Stimulated activated CD4-positive, alpha-beta T cell treated with anti-CD3 and anti-CD28 coated beads, Interleukin-4, amount 100 ng/mL, for 1 hour (primary cell): Measurements from ENCODE around the gene NXN.
"Not testable (repeated sequence)": the region's sequence is repeated elsewhere in the genome, so short reads cannot be mapped to it uniquely, and the experiment has no call there.

ENCODE experiments used
- DNase-seq: peaks from one replicate; pipeline ENCODE4 v3.0.0-alpha.2; 2020

NXN gene

DNA sequence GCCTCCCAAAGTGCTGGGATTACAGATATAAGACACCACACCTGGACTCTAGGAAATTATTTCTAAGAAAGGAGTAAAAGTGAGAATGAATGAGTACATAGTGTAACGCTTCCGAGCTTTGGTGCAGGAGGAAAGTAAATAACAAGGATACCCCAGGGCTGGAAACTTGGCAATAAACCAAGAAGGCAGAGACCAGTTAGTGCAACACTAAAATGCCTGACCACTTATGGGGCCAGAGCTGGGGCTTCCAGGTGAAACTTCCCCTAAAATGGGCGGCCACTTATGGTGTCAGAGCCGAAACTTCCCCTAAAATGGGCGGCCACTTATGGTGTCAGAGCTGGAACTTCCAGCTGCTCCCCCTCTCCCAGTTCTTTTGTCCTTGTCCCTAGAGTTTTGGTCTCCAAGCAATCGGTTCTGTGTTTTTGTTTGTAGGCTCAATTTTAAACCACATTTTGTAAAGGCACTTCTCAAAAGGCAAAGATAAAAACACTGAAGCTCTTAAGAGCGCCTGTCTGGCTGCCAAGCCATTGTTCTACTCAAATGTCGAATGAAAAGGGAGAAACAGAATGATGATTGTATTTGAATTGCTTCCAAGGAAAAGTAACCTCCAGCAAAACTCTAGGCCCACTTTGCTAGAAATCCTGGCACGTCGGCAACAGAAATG is 63.9 kb downstream of the NXN start:
- no peak for DNase-seq

DNA sequence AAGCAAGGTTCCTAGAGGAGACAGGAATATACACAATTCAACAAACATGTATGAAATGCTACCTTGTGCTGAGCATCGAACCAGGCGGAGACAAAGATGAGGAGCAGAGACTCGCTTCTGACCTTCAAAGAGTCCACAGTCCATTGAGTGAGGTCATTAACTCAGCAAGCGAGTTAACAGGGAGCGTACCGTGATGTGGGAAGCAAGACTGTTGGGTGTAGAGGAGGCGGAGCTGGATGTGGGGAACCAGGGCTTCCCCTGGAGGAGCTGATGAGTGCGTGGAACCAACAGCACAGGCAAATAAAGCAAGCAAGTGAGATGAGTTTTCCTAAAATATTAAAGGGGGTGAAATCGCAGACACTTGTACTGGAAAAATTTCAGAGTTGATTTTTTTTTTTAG is 65.0 kb downstream of the NXN start:
- DNase-seq = no peak

DNA sequence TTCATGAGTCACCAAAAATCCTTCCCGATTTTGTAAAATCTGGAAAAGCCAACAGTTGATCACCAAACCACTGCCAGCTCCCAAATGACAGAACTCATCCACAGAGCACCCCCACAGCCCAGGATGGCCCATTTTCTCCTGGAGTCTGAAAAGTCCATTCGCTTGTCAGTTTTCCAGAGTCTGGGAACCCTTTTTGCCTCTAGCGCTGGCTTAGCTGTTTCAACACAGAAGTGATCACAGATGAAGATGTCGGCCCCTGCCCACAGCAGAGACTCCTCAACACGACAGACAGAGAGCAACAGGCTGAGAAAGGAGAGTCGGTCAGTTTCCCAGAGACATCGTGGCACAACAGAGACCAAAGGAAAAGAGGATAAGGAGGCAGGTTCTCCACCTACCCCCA is 66.4 kb downstream of the NXN start:
- DNase-seq = no peak

DNA sequence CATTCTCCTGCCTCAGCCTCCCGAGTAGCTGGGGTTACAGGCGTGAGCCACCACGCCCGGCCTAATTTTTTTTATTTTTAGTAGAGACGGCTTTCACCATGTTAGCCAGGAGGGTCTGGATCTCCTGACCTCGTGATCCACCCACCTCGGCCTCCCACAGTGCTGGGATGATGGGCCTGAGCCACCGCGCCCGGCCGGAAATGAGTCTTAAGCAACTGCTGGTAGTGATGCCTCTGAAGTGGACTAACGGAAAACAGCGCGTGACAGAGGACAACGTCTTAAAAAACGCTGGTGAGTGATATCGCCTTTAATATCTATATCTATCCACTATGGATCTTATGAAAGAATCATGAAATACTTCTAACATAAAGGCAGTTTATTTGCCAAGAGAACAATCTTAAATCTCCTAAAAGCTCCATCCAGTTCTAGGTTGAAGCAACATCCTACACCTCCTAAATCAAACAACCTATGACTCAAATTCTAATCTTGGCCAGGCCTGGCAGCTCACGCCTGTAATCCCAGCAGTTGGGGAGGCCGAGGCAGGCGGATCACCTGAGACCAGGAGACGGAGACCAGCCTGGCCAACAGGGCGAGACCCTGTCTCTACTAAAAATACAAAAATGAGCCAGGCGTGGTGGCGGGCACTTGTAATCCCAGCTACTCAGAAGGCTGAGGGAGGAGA is 69.8 kb downstream of the NXN start:
- no peak for DNase-seq

DNA sequence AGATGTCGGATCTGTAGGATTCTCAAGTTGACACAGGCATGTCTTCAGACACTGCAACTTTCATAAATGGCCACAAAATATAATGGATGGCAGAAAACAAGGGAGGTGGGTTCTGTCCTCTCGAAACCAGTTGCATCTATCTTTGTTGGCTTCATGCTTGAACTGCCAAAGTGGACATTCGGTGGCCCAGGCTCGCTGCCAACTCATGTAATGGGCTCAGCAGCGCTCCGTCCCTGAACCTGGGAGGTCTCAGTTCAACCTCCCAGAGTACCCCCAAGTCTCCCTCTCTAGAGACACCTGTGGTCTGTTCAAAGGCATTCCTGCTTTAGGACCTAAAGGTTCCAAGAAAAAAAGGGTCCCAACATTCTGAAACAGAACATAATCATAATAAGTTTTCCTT is 71.9 kb downstream of the NXN start:
- DNase-seq = no peak

DNA sequence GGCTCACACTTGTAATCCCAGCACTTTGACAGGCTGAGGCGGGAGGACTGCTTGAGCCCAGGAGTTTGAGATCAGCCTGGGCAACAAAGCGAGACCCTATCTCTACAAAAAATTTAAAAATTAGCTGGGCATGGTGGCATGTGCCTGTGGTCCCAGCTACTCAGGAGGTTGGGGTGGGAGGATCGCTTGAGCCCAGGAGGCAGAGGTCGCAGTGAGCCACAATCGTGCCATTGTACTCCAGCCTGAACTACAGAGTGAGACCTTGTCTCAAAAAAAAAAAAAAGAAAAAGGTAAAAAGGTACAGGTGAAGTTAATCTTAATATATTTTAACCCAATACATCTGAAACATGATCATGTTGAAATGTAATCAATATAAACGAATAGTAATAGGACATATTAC is 73.9 kb downstream of the NXN start:
- DNase-seq = not testable (repeated sequence)

DNA sequence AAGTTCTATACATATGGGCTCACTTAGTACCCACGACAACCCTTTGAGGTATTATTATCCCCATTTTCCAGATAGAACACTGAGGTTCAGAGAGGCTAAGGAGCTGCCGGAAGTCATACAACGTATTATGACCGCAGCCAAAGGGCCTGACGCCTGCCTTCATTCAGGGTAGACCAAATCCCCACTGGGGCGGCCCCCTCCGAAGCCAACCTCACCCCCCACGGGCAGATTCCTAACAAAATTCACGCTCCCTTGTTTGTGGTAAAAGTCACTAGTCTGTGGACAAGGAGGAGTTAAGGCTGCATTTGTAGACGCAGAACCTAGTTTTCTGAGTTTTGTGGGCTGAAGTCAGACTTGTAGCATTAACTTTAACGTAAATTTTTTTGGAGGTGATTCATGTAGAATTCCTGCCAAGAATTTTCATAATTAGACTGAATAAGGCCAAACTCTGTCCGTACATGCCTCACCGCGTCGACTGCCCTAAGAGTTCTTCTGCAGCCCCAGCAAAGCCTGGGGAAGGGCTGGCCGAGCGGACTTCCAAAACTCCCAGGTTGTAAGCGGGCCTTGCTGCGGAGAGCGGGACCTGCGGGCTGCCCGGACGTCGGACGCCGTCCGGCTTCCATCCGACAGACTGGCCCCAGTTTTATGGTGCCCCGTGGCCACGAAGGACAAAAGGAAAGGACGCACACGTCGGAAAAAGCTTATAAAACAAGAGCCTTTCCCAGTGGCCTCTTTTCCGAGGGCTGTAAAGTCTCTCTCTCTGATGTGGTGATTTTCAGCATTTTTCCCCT is 75.7 kb downstream of the NXN start:
- DNase-seq = no peak

DNA sequence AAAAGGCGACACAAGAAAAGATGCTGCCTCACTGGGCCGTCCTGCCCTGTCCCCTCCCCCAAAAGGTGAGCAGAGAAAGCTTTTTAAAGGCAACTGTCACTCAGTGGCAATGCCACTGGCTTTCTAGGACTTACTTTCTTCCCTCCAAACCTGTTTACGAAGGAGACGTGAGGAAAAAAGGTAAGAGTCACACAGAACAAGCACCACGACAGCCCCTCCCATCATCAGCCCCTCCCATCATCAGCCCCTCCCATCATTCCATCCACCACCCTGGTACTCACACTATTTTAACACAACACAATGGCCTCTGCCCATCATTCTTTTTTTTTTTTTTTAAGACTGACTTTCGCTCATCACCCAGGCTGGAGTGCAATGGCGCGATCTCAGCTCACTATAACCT is 77.1 kb downstream of the NXN start:
- no peak for DNase-seq

DNA sequence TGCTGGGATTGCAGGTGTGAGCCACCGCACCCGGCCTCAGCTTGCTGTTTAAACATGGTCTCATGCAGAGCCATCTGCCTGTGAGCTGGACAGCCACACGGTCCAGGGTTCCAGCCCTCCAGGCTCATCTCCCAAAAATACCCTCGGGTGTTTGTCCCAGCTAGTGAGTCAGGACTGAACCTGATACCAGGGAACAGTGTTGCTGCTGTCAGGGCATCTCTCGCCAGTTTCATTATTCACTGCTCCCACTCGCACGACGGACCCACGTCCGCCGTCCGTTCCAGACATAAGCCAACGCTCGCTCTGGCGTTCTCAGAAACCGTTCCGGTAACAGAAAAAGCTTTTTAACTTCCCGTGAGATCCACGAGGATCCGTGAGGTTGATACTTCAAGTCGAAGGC is 77.6 kb downstream of the NXN start:
- no peak for DNase-seq

DNA sequence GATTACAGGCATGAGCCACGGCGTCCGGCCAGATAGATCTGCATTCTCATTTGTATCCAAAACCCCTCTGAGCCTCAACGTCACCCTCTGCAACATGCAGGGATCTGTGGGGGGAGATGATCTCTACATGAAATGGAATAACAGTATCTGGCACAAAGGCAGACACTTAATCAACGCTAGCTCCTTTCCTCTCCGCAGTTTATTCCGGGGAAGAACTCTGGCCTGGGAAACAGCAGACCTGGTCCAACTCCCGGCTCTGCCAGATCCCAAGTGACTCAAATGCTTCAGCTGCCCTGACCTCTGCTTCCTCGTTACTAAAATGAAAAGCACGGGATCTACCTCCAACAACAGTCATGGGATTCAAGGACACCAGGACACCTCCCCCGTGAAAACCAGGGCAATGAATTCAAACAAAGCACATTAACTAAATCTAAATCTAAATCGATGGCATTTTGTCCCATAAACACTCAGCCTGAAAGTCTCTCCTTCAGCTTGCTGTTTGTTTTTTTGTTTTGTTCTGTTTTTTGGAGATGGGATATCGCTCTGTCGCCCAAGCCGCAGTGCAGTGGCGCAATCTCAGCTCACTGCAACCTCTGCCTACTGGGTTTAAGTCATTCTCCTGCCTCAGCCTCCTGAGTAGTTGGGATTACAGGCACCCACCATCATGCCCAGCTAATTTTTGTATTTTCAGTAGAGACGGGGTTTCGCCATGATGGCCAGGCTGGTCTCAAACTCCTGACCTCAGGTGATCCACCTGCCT is 78.2 kb downstream of the NXN start:
- no peak for DNase-seq

DNA sequence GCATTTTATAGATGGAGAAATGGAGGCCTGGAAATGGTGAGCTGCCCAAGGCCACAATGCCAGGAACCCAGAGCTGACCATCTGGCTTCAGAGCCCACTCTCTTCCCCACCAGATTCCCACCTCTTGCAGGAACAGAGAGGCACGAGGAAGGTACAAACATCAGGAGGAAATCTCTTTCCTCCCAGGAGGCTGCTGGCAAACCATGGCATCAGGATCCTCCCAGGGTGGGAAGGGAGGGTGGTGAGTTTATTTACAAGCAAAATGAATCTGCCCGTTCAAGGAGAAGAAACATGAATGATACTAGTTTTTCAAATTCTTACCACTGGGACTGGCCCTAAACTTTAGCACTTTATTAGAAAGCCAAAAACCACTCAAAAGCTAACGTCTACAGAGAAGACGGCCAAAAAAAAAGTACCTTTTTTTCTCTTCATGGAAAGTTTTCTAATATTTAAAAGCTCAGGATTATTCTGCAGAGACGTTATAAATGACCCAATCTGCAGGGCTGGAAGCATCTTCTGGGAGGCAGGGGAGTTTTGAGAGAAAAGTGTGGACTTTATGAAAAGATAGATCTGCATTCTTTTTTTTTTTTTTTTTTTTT is 79.1 kb downstream of the NXN start:
- DNase-seq = no peak

DNA sequence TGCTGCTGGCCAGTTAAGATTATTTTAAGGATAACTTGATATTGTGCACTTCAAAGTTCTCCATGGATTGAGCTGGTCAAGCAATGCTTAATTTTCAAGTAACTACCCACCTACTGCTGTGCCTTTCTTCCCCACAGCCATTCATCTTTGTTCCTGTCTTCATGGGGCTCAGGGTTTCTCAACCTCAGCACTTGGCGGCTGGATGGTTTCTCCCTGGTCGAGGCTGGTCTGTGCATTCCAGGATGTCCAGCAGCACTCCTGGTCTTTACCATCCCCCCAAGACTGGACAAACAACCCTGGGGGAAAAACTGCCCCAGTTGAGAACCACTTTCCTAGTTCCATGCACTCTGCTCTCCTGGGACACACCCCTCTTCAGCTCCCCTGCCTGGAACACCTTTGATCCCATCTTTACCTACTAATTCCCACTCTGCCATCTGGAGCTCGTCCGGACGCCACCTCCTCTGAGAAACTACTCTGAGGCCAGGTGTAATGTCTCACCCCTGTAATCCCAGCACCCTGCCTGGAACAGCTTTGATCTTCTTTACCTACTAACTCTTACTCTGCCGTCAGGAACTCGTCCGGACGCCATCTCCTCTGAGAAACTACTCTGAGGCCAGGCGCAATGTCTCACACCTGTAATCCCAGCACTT is 81.5 kb downstream of the NXN start:
- no peak for DNase-seq

DNA sequence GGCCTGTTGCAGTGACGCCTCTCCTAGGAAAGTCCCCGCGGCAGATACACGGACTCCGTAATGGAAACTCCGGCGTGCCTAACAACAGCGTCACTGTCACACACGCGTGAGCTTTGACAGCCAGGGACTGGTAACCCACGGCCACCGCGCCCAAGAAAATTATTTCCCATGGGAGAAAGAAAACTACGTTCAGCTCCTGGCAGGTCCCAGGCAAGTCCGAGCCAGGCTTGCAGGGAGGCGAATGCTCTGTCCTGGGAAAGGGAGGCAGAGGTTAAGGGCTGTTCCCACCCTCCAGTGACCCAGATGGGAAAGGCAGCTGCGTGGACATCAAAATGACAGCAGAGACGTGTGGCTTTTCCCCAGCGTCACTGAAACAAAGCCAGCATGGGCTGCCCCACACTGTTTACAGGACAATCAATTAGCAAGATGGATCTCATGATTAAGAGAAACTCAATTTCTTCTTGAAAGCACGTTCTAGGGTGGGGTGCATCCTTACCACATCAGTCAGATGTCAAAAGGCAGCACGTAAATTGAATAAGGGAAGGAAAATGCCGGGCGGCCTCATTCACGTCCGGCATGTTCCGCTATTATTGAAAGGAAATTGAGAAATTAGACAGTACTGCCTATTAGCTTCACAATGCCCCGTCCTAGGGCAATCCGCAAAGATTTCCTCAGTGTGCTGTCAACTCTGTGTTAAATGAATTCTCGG is 82.5 kb downstream of the NXN start:
- DNase-seq = no peak

DNA sequence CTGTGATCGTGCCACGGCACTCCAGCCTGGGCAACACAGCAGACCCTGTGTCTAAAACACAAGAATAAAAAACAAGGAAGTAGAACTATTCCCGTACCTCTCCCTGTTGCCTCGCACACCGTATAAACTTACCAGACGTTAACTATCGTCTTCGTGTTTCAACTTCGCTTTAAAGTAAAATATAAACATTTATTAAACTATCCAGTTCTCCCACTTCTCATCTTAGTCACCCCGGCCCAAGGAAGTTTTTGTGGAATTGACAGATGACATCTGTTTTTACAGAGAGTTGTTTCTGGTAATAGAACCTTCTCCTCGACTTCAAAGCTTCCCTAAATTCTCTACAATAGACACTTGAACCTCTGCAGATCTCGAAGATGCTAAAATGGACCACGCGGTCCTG is 83.1 kb downstream of the NXN start:
- no peak for DNase-seq

DNA sequence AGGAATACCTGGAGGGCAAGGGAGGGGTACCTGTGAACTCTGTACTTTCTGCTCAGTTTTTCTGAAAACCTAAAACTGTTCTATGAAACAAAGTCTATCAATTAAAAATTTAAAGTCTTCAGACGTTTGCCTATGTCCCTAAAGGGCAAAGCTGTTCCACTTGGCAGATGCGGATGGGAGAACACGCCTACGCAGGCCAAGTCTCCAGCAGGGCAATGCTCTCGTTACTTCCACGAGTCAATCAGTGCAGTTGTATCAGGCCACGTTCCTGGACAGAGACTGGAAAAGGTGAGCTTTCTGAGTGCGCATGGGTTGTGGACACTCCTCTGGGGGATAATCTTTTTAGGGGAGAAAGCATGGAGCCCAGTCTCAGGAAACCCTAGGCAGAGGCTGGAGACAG is 86.6 kb downstream of the NXN start:
- no peak for DNase-seq

DNA sequence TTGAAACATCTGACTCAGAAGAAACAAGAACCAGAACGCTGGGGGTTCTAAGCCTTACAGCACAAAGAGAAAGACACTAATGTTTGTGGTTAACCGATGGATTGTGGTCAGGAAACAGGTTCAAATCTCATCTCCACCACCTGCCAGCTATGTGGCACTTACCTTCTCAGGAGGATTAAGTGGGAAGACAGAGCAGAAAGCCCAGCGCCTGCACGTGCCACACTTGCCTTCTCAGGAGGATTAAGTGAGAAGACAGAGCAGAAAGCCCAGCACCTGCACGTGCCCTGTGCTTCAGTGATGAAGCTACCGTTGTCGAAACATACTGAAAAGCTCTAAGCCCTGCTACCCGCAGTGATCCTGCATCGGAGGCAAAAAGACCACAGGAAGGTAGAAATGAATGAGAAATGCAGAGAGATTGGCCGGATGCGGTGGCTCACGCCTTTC is 90.6 kb downstream of the NXN start:
- no peak for DNase-seq

DNA sequence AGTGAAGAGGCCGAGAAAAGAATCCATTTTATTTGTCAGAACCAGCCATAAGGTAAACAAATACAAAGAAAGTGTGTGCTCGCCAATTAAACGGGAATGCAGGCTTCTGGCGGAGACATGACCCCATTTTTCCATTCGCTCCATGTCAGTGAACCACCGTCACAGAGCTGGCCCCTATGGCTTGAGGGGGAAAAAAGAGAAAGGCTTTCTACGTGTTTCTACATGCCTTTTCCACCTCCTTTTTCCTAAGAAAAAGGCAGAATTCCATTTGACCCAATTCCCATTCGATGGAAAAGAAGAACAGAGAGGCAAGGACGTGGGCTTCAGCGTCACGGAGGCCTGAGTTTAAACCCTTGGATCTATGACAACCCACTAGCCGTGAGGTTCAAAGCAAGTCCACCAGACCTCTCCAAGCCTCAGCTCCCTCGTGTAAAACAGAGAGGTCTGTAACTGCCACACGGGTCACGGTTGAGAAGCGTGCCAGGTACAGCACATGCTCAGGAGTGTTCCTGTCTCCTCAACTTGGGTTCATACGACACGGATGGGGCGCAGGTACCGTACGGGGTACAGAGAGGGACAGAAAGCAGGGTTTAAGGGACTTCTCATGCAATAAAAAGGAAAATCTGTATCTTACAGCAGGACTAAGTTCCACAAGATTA is 91.9 kb downstream of the NXN start:
- DNase-seq = no peak

DNA sequence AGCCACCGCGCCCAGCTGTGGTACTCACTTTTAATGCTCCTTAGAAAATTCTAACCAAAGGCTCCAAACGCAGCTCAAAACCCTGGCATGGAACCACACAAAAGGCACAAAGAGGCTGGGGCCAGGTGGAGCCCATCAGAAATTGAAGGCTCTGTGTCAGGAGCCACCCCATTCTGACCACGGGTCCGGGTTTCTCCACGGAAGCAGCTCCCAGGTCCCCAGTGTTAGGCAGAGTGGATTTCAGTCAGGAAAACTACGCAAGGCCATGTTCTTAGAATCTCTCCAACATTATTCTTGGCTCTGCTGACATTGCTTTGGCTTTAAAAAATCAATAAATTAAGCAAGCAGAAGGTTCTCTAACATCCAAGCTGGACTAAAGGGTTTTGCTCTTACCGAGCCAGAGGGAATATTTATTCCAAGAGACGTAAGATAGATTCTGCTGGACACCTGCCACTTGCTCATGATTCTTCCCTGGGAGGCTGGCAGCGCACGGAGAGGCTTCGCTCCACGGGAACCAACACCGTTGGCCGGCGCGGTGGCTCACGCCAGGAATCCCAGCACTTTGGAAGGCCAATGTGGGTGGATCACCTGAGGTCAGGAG is 93.5 kb downstream of the NXN start:
- no peak for DNase-seq

DNA sequence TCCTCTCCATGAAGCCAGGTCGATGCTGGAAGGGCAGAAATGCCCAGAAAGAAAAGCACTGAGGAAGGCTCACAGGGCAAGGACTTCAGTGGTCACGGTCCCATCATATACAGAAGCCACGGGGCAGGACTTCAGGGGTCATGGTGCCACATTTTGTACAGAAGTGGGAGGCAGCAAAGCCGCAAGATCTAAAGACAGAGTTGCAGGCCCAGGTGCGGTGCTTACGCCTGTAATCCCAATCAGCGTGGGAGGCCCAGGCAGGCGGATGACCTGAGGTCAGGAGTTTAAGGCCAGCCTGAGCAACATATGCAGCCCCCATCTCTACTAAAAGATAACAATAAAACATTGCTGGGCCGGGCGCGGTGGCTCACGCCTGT is 96.0 kb downstream of the NXN start:
- DNase-seq = no peak

DNA sequence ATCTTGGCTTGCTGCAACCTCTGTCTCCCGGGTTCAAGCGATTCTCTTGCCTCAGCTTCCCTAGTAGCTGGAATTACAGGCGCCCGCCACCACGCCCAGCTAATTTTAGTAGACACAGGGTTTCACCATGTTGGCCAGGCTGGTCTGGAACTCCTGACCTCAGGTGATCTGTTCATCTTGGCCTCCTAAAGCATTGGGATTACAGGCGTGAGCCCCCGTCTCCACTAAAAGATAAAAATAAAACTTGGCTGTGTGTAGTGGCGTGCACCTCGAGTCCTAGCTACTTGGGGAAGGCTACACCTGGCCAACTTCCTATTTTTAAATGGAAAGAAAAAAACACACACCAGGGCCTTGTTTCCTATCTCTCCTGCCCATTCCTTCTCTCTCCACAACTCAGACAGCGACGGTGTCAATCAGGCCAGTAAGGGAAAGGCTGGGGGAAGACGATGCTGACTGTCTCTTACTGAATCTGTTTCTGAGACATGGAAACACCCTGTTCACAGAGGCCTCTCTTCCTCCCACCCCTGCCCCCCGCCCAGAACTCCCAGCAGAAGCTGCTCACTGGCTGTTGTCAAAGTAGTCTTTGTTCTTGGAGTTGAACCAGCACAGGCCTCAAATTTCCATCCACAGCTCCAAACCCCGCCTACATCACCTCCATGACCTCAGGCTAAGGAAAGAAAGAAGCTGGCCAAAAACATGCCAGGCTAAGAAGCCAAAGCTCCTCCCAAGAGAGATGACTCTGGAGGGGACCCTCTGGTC is 96.6 kb downstream of the NXN start:
- no peak for DNase-seq
